Measurements from ENCODE around the gene PABPN1.

PABPN1 gene

DNA sequence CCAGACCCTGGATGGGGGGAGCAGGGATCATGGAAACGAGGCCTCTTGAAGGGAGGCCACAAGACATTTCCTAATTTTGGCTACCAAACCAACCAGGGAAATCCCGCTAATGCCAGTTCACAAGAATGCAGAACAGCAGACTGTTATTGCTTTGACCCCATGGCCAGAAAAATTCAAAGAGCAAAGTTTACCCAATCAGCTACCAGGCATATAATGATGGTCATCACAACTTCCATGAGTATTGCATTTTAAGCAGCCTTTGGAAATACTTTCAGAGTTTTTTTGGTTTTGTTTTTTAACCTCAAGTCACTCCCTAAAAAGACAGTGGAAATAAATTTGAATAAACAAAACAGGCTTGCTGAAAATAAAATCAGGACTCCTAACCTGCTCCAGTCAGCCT lies 51.3 kb downstream of the PABPN1 start, which contains the start of gene IL25:
TSS of gene IL25 (plus strand) at position 301 of the 400 bp plus-strand sequence.
- no peak for ATAC-seq
- TF ChIP-seq OSR1 (CRISPR knock-in tag; IDR thresholded peaks at IDR 0.05) (no peak), ZFP3 (CRISPR knock-in tag; IDR thresholded peaks at IDR 0.05) (no peak), TCF4 (CRISPR knock-in tag; IDR thresholded peaks at IDR 0.05; ENCODE audit: borderline replicate concordance) (no peak), TSHZ2 (CRISPR knock-in tag; IDR thresholded peaks at IDR 0.05) (no peak), ZNF8 (CRISPR knock-in tag; IDR thresholded peaks at IDR 0.05) (no peak), GLIS3 (CRISPR knock-in tag; IDR thresholded peaks at IDR 0.05) (no peak), ARNTL (CRISPR knock-in tag; IDR thresholded peaks at IDR 0.05; ENCODE audit: borderline replicate concordance, low read depth) (no peak), ZC3H10 (CRISPR knock-in tag; IDR thresholded peaks at IDR 0.05) (no peak), ZNF565 (CRISPR knock-in tag; conservative IDR thresholded peaks at IDR 0.05; ENCODE audit: low read depth) (no peak), ZNF70 (CRISPR knock-in tag; IDR thresholded peaks at IDR 0.05) (no peak), CSDC2 (CRISPR knock-in tag; IDR thresholded peaks at IDR 0.05) (no peak), RARB (CRISPR knock-in tag; IDR thresholded peaks at IDR 0.05) (no peak), ISL1 (CRISPR knock-in tag; IDR thresholded peaks at IDR 0.05) (no peak)
- TF ChIP-seq, protein P1, sequence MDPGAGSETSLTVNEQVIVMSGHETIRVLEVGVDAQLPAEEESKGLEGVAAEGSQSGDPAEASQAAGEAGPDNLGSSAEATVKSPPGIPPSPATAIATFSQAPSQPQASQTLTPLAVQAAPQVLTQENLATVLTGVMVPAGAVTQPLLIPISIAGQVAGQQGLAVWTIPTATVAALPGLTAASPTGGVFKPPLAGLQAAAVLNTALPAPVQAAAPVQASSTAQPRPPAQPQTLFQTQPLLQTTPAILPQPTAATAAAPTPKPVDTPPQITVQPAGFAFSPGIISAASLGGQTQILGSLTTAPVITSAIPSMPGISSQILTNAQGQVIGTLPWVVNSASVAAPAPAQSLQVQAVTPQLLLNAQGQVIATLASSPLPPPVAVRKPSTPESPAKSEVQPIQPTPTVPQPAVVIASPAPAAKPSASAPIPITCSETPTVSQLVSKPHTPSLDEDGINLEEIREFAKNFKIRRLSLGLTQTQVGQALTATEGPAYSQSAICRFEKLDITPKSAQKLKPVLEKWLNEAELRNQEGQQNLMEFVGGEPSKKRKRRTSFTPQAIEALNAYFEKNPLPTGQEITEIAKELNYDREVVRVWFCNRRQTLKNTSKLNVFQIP (CRISPR knock-in tag; IDR thresholded peaks at IDR 0.05; ENCODE audit: borderline replicate concordance, low read depth) = no peak
- TF ChIP-seq, protein P2, sequence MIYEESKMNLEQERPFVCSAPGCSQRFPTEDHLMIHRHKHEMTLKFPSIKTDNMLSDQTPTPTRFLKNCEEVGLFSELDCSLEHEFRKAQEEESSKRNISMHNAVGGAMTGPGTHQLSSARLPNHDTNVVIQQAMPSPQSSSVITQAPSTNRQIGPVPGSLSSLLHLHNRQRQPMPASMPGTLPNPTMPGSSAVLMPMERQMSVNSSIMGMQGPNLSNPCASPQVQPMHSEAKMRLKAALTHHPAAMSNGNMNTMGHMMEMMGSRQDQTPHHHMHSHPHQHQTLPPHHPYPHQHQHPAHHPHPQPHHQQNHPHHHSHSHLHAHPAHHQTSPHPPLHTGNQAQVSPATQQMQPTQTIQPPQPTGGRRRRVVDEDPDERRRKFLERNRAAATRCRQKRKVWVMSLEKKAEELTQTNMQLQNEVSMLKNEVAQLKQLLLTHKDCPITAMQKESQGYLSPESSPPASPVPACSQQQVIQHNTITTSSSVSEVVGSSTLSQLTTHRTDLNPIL (CRISPR knock-in tag; IDR thresholded peaks at IDR 0.05; ENCODE audit: low read depth) = no peak

GRCh38 chr14:23373041-23373440 lies 51.8 kb downstream of the PABPN1 start:
- TF ChIP-seq, protein P1 (CRISPR knock-in tag; IDR thresholded peaks at IDR 0.05; ENCODE audit: borderline replicate concordance, low read depth) = no peak
- no peak for TF ChIP-seq ISL1 (CRISPR knock-in tag; IDR thresholded peaks at IDR 0.05)
- TF ChIP-seq SNAI2 (CRISPR knock-in tag; IDR thresholded peaks at IDR 0.05) = no peak
- TF ChIP-seq, protein P3, sequence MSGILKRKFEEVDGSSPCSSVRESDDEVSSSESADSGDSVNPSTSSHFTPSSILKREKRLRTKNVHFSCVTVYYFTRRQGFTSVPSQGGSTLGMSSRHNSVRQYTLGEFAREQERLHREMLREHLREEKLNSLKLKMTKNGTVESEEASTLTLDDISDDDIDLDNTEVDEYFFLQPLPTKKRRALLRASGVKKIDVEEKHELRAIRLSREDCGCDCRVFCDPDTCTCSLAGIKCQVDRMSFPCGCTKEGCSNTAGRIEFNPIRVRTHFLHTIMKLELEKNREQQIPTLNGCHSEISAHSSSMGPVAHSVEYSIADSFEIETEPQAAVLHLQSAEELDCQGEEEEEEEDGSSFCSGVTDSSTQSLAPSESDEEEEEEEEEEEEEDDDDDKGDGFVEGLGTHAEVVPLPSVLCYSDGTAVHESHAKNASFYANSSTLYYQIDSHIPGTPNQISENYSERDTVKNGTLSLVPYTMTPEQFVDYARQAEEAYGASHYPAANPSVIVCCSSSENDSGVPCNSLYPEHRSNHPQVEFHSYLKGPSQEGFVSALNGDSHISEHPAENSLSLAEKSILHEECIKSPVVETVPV (CRISPR knock-in tag; IDR thresholded peaks at IDR 0.05) = no peak
- no peak for TF ChIP-seq CSDC2 (CRISPR knock-in tag; IDR thresholded peaks at IDR 0.05)
- TF ChIP-seq ZNF565 (CRISPR knock-in tag; conservative IDR thresholded peaks at IDR 0.05; ENCODE audit: low read depth) = no peak
- TF ChIP-seq TOX (CRISPR knock-in tag; IDR thresholded peaks at IDR 0.05; ENCODE audit: borderline replicate concordance) = no peak
- TF ChIP-seq ZFP3 (CRISPR knock-in tag; IDR thresholded peaks at IDR 0.05) = no peak
- no peak for TF ChIP-seq BACH2 (CRISPR knock-in tag; IDR thresholded peaks at IDR 0.05; ENCODE audit: borderline replicate concordance)
- TF ChIP-seq RARB (CRISPR knock-in tag; IDR thresholded peaks at IDR 0.05) = no peak
- TF ChIP-seq TCF4 (CRISPR knock-in tag; IDR thresholded peaks at IDR 0.05; ENCODE audit: borderline replicate concordance) = no peak
- no peak for TF ChIP-seq ZNF8 (CRISPR knock-in tag; IDR thresholded peaks at IDR 0.05)
- TF ChIP-seq, protein P2 (CRISPR knock-in tag; IDR thresholded peaks at IDR 0.05; ENCODE audit: low read depth) = no peak
- TF ChIP-seq ESRRG (CRISPR knock-in tag; IDR thresholded peaks at IDR 0.05) = no peak
- TF ChIP-seq, protein P4, sequence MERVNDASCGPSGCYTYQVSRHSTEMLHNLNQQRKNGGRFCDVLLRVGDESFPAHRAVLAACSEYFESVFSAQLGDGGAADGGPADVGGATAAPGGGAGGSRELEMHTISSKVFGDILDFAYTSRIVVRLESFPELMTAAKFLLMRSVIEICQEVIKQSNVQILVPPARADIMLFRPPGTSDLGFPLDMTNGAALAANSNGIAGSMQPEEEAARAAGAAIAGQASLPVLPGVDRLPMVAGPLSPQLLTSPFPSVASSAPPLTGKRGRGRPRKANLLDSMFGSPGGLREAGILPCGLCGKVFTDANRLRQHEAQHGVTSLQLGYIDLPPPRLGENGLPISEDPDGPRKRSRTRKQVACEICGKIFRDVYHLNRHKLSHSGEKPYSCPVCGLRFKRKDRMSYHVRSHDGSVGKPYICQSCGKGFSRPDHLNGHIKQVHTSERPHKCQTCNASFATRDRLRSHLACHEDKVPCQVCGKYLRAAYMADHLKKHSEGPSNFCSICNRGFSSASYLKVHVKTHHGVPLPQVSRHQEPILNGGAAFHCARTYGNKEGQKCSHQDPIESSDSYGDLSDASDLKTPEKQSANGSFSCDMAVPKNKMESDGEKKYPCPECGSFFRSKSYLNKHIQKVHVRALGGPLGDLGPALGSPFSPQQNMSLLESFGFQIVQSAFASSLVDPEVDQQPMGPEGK (CRISPR knock-in tag; IDR thresholded peaks at IDR 0.05; ENCODE audit: borderline replicate concordance) = no peak
- TF ChIP-seq ZFP30 (CRISPR knock-in tag; IDR thresholded peaks at IDR 0.05) = no peak
- TF ChIP-seq ZC3H10 (CRISPR knock-in tag; IDR thresholded peaks at IDR 0.05) = no peak
- TF ChIP-seq ARNTL (CRISPR knock-in tag; IDR thresholded peaks at IDR 0.05; ENCODE audit: borderline replicate concordance, low read depth) = no peak
- no peak for ATAC-seq
